Chondrocyte (in vitro differentiated cells): ENCODE measurements around the gene ZNF692. TPM values are rescaled to one million over a fixed set of nuclear protein-coding genes. Genes with fewer than 3 reads are reported as not detected.

ENCODE experiments used
- DNase-seq: peaks from one replicate; pipeline ENCODE4 v3.0.0; 2021; ENCODE audit warnings: mixed read lengths, low spot score
- H3K27ac Mint-ChIP-seq: one replicate; pipeline ENCODE4 v1.8.0; 2021; ENCODE audit warnings: mild to moderate bottlenecking, moderate library complexity, mixed read lengths; ENCODE audit not compliant: unreplicated experiment
- H3K27me3 Mint-ChIP-seq: 2 replicates; pipeline ENCODE4 v1.8.0; 2021; ENCODE audit warnings: low read depth, mixed read lengths
- H3K36me3 Mint-ChIP-seq: 2 replicates; pipeline ENCODE4 v1.8.0; 2021; ENCODE audit warnings: low read depth, mixed read lengths
- H3K4me1 Mint-ChIP-seq: 2 replicates; pipeline ENCODE4 v1.8.0; 2021; ENCODE audit warnings: low read depth, mild to moderate bottlenecking, mixed read lengths
- H3K4me3 Mint-ChIP-seq: one replicate; pipeline ENCODE4 v1.8.0; 2021; ENCODE audit warnings: mild to moderate bottlenecking, moderate library complexity, mixed read lengths; ENCODE audit not compliant: unreplicated experiment
- H3K9me3 Mint-ChIP-seq: 2 replicates; pipeline ENCODE4 v1.8.0; 2021; ENCODE audit warnings: low read depth, mixed read lengths
- long read RNA-seq: library from polyadenylated mRNA; stranded (forward); transcript quantifications from one replicate; pipeline ENCODE4 v2.0.0, GENCODE V29; 2021
- total RNA-seq: library from RNA; stranded (reverse); gene quantifications from 3 replicates; pipeline ENCODE4 v1.2.1, GENCODE V29; 2021
- TF ChIP-seq, protein P1 (sequence below): fragments of 200-600 bp; sonication (generic); IDR thresholded peaks from 2 replicates; pipeline ENCODE4 v1.5.0; 2021; ENCODE audit warnings: antibody characterized with exemption, mild to moderate bottlenecking, moderate library complexity

ZNF692 gene, protein sequence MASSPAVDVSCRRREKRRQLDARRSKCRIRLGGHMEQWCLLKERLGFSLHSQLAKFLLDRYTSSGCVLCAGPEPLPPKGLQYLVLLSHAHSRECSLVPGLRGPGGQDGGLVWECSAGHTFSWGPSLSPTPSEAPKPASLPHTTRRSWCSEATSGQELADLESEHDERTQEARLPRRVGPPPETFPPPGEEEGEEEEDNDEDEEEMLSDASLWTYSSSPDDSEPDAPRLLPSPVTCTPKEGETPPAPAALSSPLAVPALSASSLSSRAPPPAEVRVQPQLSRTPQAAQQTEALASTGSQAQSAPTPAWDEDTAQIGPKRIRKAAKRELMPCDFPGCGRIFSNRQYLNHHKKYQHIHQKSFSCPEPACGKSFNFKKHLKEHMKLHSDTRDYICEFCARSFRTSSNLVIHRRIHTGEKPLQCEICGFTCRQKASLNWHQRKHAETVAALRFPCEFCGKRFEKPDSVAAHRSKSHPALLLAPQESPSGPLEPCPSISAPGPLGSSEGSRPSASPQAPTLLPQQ
- 20.7 to 36.4 TPM (median 21.6 TPM) in 3 replicates for total RNA-seq
- long read RNA-seq, transcript ZNF692-201 (12 exons, 1,931 nt): major isoform, 5 of 28 reads
- long read RNA-seq, partial matches to known transcripts: 3 of 28 reads
- long read RNA-seq, other reads (novel, unspliced or antisense): 20 of 28 reads

DNA sequence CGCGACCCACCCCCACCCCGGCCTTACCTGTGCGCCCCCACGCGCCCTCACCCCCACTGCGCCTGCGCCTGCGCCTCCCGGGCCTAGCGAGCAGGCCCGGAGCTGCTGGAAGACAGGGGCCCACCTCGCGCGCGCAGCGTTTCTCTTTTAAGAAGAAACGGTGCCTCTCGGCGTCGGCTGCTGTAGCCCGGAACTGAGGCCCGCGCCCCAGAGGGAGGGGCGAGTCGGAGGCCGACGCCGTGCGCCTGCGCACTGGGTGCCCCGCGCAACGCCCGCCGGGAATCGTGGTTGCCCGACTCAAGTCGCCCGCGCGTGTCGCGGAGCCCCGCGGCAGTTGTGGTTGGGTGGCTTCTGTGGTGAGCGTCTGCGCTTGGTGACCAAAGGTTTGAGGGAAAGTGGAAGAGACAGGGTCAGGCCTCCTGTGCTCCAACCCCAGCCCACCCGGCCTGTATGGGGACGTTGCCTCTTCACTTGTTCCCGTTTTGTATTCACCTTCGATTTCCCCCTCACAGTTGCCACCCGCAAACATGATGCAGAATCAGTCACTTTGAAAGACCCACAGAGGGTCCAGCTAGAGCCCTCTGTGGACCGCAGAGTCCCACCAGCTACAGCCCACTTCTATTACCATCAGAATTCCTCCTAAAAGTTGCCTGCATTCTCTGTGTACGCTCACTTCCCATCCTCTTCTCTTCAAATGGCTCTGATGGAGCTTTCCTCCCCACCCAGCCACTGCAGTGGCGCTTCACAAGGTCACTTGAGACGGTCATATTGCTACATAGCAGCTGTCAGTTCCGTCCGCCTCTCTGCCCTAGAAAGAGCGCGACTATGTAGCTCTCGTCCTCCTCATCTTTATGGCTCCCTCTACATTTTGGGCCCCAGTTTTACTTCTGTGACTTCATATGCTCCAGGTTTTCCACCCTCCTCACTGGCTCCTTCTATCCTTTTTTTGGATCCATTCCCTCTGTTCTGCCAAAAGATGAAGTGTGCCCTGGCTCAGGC, at the start of gene ZNF692:
Gene ZNF692, minus strand, starts transcription at position 195 of the 999 bp plus-strand sequence. CDS start 776 bp downstream, outside the sequence.
- Mint-ChIP-seq H3K4me3 (peak within 1 kb of the TSS; percentile 78), H3K36me3 (peaks cover 2% of the 10 kb centered on the region), H3K27ac (peak within 1 kb of the TSS; percentile 82), H3K4me1 (peaks cover 36% of the 10 kb centered on the region), H3K27me3 (no peaks in the 10 kb centered on the region), H3K9me3 (no peaks in the 10 kb centered on the region)
- no peak for DNase-seq
- TF ChIP-seq, protein P1, sequence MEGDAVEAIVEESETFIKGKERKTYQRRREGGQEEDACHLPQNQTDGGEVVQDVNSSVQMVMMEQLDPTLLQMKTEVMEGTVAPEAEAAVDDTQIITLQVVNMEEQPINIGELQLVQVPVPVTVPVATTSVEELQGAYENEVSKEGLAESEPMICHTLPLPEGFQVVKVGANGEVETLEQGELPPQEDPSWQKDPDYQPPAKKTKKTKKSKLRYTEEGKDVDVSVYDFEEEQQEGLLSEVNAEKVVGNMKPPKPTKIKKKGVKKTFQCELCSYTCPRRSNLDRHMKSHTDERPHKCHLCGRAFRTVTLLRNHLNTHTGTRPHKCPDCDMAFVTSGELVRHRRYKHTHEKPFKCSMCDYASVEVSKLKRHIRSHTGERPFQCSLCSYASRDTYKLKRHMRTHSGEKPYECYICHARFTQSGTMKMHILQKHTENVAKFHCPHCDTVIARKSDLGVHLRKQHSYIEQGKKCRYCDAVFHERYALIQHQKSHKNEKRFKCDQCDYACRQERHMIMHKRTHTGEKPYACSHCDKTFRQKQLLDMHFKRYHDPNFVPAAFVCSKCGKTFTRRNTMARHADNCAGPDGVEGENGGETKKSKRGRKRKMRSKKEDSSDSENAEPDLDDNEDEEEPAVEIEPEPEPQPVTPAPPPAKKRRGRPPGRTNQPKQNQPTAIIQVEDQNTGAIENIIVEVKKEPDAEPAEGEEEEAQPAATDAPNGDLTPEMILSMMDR: no peak

DNA sequence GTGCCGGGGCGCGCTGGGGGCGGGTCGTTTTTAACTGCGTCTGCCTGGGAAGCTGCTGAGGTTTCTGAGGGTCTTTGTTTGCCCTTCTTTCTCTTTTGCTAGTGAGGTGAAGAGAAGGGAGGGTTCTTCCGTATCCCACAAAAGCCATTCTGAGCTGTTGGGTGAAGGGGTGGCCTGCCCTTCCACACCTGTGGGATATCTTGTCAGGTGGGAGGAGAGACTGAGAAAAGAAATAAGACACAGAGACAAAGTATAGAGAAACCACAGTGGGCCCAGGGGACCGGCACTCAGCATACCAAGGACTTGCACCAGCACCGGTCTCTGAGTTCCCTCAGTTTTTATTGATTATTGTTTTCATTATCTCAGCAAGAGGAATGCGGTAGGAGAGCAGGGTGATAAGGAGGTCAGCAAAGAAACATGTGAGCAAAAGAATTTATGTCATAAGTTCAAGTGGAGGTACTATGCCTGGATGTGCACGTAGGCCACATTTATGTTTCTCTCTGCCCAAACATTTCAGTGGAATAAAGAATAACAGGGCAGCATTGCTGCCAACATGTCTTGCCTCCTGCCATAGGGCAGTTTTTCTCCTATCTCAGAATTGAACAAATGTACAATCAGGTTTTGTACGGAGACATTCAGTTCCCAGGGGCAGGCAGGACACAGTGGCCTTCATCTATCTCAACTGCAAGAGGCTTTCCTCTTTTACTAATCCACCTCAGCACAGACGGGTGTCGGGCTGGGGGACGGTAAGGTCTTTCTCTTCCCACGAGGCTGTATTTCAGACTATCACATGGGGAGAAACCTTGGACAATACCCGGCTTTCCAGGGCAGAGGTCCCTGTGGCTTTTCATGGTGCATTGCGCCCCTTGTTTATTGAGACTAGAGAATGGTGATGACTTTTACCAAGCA, 48.1 kb upstream of the ZNF692 start:
- Mint-ChIP-seq H3K9me3 (no peaks in the 10 kb centered on the region), H3K4me1 (peaks cover 25% of the 10 kb centered on the region), H3K36me3 (peaks cover 3% of the 10 kb centered on the region), H3K4me3 (peak overlapping the region; percentile 98), H3K27ac (peak overlapping the region; percentile 99), H3K27me3 (peaks cover 7% of the 10 kb centered on the region)
- TF ChIP-seq, protein P1: no peak
- no peak for DNase-seq

DNA sequence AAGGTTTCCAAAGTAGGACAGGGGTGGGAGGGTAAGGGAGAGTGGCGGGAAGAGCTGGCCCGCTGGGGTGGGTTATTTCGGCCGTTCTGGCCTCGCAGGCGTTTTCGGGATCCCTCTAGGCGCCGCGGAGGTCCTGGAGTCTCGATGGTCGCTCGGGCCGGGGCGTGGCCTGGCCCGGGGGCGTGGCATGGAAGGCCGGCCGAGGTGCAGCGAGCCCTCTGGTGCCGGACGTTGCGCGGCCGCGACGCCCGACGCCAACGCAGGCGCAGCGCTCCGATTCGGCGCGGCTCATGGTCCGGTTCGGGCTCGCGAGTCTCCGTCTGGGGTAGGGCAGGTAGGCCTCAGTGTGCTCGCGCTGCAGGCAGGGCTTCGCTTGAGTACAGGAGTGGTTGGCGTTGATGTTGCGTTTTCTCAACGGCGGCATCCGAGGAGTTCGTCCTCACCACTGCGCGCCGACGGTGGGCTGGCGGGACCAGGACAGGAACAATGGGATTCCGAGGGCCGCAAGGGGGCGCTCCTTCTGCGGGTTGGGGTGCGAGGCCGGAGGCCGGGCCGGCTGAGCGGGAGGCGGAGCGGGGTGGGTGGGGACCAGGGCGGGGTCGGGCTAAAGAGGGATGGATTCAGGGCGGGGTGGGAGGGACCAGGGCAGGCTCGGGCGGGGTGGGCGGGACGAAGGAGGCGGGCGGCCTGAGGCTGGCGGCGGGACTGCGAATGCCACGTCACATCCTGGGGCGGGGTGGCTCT, 47.3 kb upstream of the ZNF692 start, which contains the start of gene PGBD2:
Gene PGBD2, plus strand, starts transcription at position 227 of the 744 bp plus-strand sequence. CDS start 7,628 bp downstream, outside the sequence.
- peak; percentile 96 for DNase-seq
- Mint-ChIP-seq H3K36me3 (peaks cover 3% of the 10 kb centered on the region), H3K27me3 (peaks cover 12% of the 10 kb centered on the region), H3K27ac (peak within 1 kb of the TSS; percentile 99), H3K9me3 (no peaks in the 10 kb centered on the region), H3K4me3 (peak within 1 kb of the TSS; percentile 98), H3K4me1 (peaks cover 25% of the 10 kb centered on the region)
- TF ChIP-seq, protein P1: peak; percentile 84

DNA sequence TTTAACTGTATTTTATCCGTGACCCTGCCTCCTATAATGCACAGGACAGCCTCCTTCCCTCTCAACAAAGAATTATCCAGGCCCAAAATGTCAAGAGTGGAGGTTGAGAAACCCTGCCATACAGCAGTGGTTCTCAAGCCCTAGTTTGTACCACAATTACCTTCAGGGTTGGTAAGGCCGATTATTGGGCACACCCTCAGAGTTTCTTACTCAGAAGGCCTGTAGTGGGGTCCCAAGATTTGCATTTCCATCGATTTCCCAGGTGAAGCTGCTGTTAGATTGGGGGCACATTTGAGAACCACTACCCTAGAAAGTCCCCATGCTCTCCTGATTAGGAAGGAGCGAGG, 46.8 kb upstream of the ZNF692 start:
- DNase-seq: no peak
- TF ChIP-seq, protein P1: no peak
- Mint-ChIP-seq H3K27me3 (peaks cover 15% of the 10 kb centered on the region), H3K27ac (peak overlapping the region; percentile 99), H3K36me3 (peaks cover 3% of the 10 kb centered on the region), H3K4me1 (peaks cover 25% of the 10 kb centered on the region), H3K9me3 (no peaks in the 10 kb centered on the region), H3K4me3 (peak overlapping the region; percentile 94)
